Renal pelvis (tissue), 4 donors: Measurements from ENCODE around the gene IGFBP5. TPM values are rescaled to one million over a fixed set of nuclear protein-coding genes. Genes with fewer than 3 reads are reported as not detected.
A peak's percentile ranks its signal among the peaks of the same experiment; 100 is the strongest.

Source experiments
- DNase-seq: peaks from one replicate; pipeline ENCODE4 v3.0.0-alpha.2; 2013
- polyA plus RNA-seq, 3 donors: library from polyadenylated mRNA; unstranded; fragments of 120-200 nt; gene quantifications; one replicate each; pipeline ENCODE4 v1.2.1, GENCODE V29; 2013; ENCODE audit not compliant: insufficient read length in 3 of 3

Gene IGFBP5
- polyA plus RNA-seq, 3 donors, result 267 to 355 (median 272) TPM

GRCh38 chr2:216717907-216718615 lies 22.7 kb upstream of the IGFBP5 start:
- no peak for DNase-seq

- no peak for DNase-seq
These were observed 22.1 kb upstream of the IGFBP5 start for GRCh38 chr2:216717491-216717901.

- no peak for DNase-seq
These were observed 20.8 kb upstream of the IGFBP5 start for GRCh38 chr2:216716109-216716508.

- no peak for DNase-seq
These were observed 20.1 kb upstream of the IGFBP5 start for GRCh38 chr2:216715402-216715974.

DNA sequence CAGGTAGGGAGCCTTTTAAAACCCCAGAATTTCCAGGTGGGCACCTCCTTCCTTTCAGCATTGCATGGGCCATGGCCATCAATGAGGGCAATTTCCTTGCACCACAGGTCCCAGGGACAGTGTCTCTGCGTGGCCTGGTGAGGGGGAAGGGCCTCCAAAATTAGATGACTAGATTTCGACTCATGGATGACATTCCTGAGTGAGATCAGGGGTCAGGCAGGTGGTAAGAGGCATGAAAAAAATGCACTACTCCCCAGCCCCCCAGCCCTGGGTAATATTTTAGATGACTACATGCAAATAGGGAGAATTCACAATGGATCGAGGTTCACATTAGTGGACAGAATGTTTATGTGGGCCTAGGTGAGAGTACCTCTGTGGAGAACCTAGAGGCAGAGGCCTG lies 19.0 kb upstream of the IGFBP5 start:
- no peak for DNase-seq

- DNase-seq, result no peak
These were observed 18.5 kb upstream of the IGFBP5 start for GRCh38 chr2:216713691-216714336.

DNA sequence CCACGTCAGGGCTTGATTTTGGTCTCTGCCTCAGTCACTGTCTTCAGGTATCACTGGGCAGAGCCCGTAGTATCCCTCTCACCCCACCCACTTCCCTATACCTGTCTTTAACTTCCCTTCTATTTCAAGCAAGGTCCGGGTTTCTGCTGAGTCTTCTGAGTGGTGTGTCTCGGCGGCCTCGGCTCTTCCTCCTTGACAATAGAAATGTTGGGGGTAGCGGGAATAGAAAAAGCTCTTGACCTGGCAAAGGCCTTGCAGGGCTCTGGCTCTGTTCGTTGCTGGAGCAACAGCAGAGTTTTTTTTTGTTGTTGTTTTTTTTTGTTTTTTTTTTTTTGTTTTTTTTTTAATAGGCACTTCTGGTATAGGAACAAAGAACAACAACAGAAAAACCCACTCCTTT lies 16.0 kb upstream of the IGFBP5 start:
- no peak for DNase-seq

- DNase-seq, result no peak
These were observed 15.4 kb upstream of the IGFBP5 start for GRCh38 chr2:216710551-216711301.

- no peak for DNase-seq
These were observed 7.4 kb upstream of the IGFBP5 start for GRCh38 chr2:216702756-216703155.

DNA sequence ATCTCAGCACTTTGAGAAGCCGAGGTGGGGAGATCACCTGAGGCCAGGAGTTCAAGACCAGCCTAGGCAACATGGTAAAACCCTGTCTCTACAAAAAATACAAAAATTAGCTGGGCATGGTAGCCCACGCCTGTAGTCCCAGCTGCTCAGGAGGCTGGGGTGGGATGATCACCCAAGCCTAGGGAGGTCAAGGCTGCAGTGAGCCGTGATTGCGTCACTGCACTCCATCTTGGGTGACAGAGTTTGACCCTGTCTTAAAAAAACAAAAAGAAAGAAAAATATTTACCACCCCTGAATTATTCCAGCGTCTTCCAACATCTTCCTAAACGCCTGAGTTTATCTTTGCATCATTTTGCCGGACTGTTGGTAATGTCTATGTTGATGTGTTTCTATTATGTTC lies 6.2 kb upstream of the IGFBP5 start:
- DNase-seq, result no peak

GRCh38 chr2:216700781-216701180 lies 5.4 kb upstream of the IGFBP5 start:
- DNase-seq, result no peak

DNA sequence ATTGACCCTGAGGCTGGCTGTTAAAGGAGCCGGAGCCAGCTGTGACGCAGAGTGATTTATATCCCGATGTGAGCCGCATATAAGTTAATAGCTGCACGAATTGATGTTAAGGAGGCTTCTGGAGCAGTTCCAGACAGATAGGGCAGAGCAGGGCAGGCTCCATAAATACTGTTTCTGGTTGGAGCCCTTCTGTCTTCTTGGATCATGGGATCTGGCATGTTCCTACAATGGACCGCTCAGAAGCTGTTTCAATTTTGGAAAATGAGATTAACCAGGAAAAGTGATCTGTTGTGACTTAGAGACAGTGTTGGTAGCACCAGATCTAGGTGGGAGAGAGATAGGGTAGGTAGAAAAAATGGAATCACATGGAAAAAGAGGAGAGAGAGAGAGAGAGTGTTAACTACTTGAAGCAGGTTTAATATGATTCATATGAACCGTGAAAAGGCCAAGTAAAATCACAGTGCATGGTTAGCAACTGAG lies 4.8 kb upstream of the IGFBP5 start:
- DNase-seq, result peak; percentile 80

DNA sequence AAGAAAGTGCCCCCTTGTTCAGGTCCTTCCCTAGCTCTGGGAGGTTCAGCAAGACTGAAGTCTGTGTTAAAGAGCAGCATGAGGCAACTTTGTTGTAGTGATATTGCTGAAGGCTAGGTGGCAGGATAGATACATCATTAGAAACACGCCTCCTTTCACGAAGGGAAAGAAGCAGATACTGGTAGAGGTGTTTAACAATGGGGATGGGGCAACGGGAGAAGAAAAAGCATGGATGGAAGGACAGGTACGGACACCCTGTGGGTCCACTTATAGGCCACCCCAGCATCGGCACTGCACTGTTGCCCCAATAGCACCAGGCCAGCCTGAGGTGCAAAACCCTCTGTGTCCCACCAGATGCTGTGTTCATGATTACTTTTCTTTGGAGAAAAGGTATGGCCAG lies 3.5 kb upstream of the IGFBP5 start:
- DNase-seq, result no peak

DNA sequence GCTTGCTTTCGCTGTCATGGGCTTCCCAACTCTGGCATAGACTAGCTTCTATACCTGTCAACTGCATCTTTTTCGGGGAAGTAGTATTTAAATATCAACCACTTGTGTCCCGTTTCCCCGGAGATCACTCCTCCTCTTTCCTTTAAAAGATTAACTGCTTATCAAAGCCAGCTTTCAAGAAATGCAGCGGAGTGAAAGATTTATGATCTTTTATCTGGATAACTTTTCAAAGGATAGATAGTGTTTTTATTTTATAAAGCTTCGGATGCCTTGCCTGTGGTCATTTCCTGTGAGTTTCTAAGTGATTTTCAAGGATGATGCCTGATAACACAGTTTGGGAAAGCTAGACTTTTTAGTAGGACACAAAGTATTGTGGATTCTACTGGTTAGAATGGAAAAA lies 2.9 kb upstream of the IGFBP5 start:
- DNase-seq, result no peak

GRCh38 chr2:216696751-216697560 lies 1.6 kb upstream of the IGFBP5 start:
- no peak for DNase-seq

- no peak for DNase-seq
These were observed 972 bp upstream of the IGFBP5 start for GRCh38 chr2:216696321-216696720.

DNA sequence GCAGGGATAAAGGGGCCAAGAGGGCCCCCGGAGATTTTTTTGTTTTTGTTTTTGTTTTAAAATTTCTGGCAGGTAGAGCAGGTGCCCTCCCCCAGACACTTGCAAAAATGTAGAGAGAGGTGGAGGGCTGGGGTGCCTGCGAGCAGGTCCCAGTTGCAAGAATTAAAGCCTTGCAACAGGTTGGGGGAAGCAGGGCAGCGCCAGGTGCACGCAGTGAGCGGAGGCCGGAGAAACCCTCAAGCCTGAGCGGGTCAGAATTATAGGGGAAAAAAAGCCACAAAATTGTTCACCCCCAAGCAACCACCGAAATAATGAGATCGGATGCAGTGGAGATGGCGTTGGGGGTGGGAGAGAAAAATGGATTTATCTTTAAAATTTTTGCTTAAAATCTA lies 527 bp downstream of the IGFBP5 start:
- DNase-seq, result no peak

GRCh38 chr2:216694082-216694825 lies 1.1 kb downstream of the IGFBP5 start:
- no peak for DNase-seq

GRCh38 chr2:216693414-216694080 lies 1.8 kb downstream of the IGFBP5 start:
- DNase-seq, result no peak
